ENCODE measurements around the gene SULT1C3. TPM values are rescaled to one million over a fixed set of nuclear protein-coding genes. Genes with fewer than 3 reads are reported as not detected.

The SULT1C3 gene
- total and polyA plus RNA-seq, 5 donors from 2014 or later = not detected

DNA sequence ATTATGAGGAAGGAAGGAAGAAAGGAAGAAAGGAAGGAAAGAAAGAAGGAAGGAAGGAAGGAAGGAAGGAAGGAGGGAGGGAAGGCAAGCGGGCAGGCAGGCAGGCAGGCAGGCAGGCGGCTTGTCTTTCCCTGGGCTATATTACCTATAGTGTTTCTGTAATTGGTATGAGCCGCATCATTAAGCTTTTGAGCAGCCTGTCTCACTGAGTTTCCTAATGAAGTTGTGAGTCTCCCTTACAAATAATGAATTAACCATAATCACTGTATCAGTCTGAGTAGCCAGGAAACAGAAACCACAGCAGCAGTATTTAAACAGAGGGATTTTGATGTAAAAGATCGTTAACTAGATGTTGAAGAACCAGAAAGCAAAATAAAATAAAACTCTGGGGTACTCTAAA lies 11.8 kb upstream of the SULT1C3 start:
- Mint-ChIP-seq H3K36me3 (no peaks in the 10 kb centered on the region), H3K27me3 (peaks cover 16% of the 10 kb centered on the region)

DNA sequence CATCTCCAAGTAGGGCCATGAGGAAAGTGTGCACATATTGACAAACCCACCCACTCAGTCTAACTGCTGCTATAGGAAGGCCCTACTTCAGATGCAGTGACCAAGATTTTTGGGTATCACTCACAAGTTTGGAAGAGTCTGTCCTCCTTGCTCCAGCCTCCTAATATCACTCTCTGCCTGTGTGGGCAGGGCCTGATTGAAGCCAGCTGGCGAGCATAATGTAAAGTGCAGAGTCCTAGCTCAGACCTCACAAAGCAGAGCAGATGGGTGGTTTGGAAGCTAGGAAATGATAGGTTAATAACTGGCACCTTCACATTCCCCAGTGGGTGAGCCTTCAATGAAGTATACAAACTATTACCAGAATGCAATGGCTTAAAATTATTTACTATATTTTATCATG lies 11.2 kb upstream of the SULT1C3 start:
- peaks cover 0 to 5% of the 10 kb centered on the region in 2 experiments for H3K9me3 ChIP-seq (ENCODE audit: control insufficient read depth in 2 of 2, low read length in 2 of 2)
- no peak overlapping the region for H3K4me3 Mint-ChIP-seq
- H3K4me3 ChIP-seq (ENCODE audit: low read depth, low read length) = no peak overlapping the region
- H3K27ac Mint-ChIP-seq = no peak overlapping the region
- DNase-seq (no peak), ATAC-seq (ENCODE audit: low read depth in 2 of 2) (no peak)
- H3K36me3 ChIP-seq (ENCODE audit: control insufficient read depth, insufficient read depth, low read length) = no peaks in the 10 kb centered on the region
- no peaks in the 10 kb centered on the region for H3K36me3 Mint-ChIP-seq
- H3K27me3 Mint-ChIP-seq = peaks cover 20% of the 10 kb centered on the region
- no peaks in the 10 kb centered on the region for H3K4me1 Mint-ChIP-seq
- H3K4me1 ChIP-seq (ENCODE audit: control insufficient read depth, insufficient read depth, low read length, poor library complexity, severe bottlenecking) = no peaks in the 10 kb centered on the region
- peaks cover 0 to 10% (median 6%) of the 10 kb centered on the region in 7 donors for H3K9me3 Mint-ChIP-seq
- H3K27ac ChIP-seq (ENCODE audit: insufficient read depth, low read length, poor library complexity, severe bottlenecking) = no peak overlapping the region
- H3K27me3 ChIP-seq (ENCODE audit: control insufficient read depth, insufficient read depth, low read length) = no peaks in the 10 kb centered on the region

More for the DNA sequence above, 11.8 kb upstream of the SULT1C3 start:
- Mint-ChIP-seq H3K4me3 (no peak overlapping the region), H3K4me1 (no peaks in the 10 kb centered on the region), H3K9me3 (peaks cover 0 to 10% (median 6%) of the 10 kb centered on the region in 7 donors), H3K27ac (no peak overlapping the region)
- no peak for DNase-seq
- H3K27ac ChIP-seq (ENCODE audit: insufficient read depth, low read length, poor library complexity, severe bottlenecking) = no peak overlapping the region
- no peaks in the 10 kb centered on the region for H3K4me1 ChIP-seq (ENCODE audit: control insufficient read depth, insufficient read depth, low read length, poor library complexity, severe bottlenecking)
- no peak for ATAC-seq (ENCODE audit: low read depth in 2 of 2)
- peaks cover 3 to 8% of the 10 kb centered on the region in 2 experiments for H3K9me3 ChIP-seq (ENCODE audit: control insufficient read depth in 2 of 2, low read length in 2 of 2)
- H3K36me3 ChIP-seq (ENCODE audit: control insufficient read depth, insufficient read depth, low read length) = no peaks in the 10 kb centered on the region
- no peak overlapping the region for H3K4me3 ChIP-seq (ENCODE audit: low read depth, low read length)
- no peaks in the 10 kb centered on the region for H3K27me3 ChIP-seq (ENCODE audit: control insufficient read depth, insufficient read depth, low read length)

GRCh38 chr2:108229875-108230274 lies 9.9 kb upstream of the SULT1C3 start:
- H3K4me1 Mint-ChIP-seq = no peaks in the 10 kb centered on the region
- H3K27me3 Mint-ChIP-seq = peaks cover 24% of the 10 kb centered on the region
- no peak overlapping the region for H3K27ac Mint-ChIP-seq
- H3K9me3 ChIP-seq (ENCODE audit: control insufficient read depth in 2 of 2, low read length in 2 of 2) = no peaks in the 10 kb centered on the region
- H3K27me3 ChIP-seq (ENCODE audit: control insufficient read depth, insufficient read depth, low read length) = peaks cover 2% of the 10 kb centered on the region
- H3K4me3 Mint-ChIP-seq = no peak overlapping the region
- H3K4me3 ChIP-seq (ENCODE audit: low read depth, low read length) = no peak overlapping the region
- H3K4me1 ChIP-seq (ENCODE audit: control insufficient read depth, insufficient read depth, low read length, poor library complexity, severe bottlenecking) = no peaks in the 10 kb centered on the region
- peaks cover 0 to 7% (median 2%) of the 10 kb centered on the region in 7 donors for H3K9me3 Mint-ChIP-seq
- H3K36me3 Mint-ChIP-seq = no peaks in the 10 kb centered on the region
- H3K27ac ChIP-seq (ENCODE audit: insufficient read depth, low read length, poor library complexity, severe bottlenecking) = no peak overlapping the region
- DNase-seq (no peak), ATAC-seq (ENCODE audit: low read depth in 2 of 2) (no peak)
- H3K36me3 ChIP-seq (ENCODE audit: control insufficient read depth, insufficient read depth, low read length) = no peaks in the 10 kb centered on the region

- no peaks in the 10 kb centered on the region for H3K36me3 ChIP-seq (ENCODE audit: control insufficient read depth, insufficient read depth, low read length)
- no peak for ATAC-seq (ENCODE audit: low read depth in 2 of 2)
- no peak overlapping the region for H3K4me3 Mint-ChIP-seq
- H3K4me1 Mint-ChIP-seq = no peaks in the 10 kb centered on the region
- no peaks in the 10 kb centered on the region for H3K4me1 ChIP-seq (ENCODE audit: control insufficient read depth, insufficient read depth, low read length, poor library complexity, severe bottlenecking)
- H3K27ac ChIP-seq (ENCODE audit: insufficient read depth, low read length, poor library complexity, severe bottlenecking) = no peak overlapping the region
- DNase-seq = no peak
- peaks cover 18% of the 10 kb centered on the region for H3K27me3 Mint-ChIP-seq
- H3K27me3 ChIP-seq (ENCODE audit: control insufficient read depth, insufficient read depth, low read length) = peaks cover 2% of the 10 kb centered on the region
- H3K9me3 Mint-ChIP-seq = peaks cover 0 to 18% (median 3%) of the 10 kb centered on the region in 7 donors
- H3K9me3 ChIP-seq (ENCODE audit: control insufficient read depth in 2 of 2, low read length in 2 of 2) = peaks cover 5 to 8% of the 10 kb centered on the region in 2 experiments
- H3K27ac Mint-ChIP-seq = no peak overlapping the region
- no peaks in the 10 kb centered on the region for H3K36me3 Mint-ChIP-seq
- H3K4me3 ChIP-seq (ENCODE audit: low read depth, low read length) = no peak overlapping the region
Measured at GRCh38 chr2:108235577-108235976, 4.2 kb upstream of the SULT1C3 start.

DNA sequence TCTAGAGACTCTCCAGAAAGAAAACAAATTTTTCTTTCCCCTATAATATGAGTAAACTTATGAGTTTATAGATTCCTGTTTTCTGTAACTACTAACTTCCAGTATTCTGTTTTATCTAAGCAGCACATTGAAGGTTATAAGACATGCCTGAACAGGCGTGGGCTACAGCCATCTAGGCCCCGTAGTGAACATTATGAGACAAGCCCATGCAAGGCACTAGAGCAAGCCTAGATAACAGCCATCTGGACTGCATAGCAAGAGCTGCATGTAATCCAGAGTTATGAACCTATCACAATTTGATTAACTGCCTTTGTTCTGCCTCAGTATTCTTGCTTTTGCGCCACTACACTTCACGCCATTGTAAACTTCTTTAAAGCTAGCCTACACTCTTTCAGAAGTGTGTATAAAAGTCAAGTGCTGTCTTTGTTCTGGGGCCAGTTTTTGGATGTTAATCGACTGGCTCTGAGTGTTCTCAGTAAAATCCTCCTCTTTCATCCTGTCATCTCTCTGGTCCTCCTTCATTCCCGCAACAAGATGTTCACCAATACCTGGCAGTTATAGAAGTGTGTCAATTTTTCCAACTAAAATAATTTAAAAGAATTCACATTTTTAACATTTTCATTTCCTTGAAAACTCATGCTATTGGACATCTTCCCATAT lies 3.0 kb upstream of the SULT1C3 start:
- Mint-ChIP-seq H3K4me1 (no peaks in the 10 kb centered on the region), H3K27me3 (peaks cover 15% of the 10 kb centered on the region), H3K36me3 (no peaks in the 10 kb centered on the region), H3K4me3 (no peak overlapping the region), H3K27ac (no peak overlapping the region), H3K9me3 (peaks cover 0 to 18% (median 3%) of the 10 kb centered on the region in 7 donors)
- ATAC-seq (ENCODE audit: low read depth in 2 of 2) (no peak), DNase-seq (no peak)
- Histone ChIP-seq H3K9me3 (ENCODE audit: control insufficient read depth in 2 of 2, low read length in 2 of 2) (peaks cover 5 to 8% of the 10 kb centered on the region in 2 experiments), H3K27me3 (ENCODE audit: control insufficient read depth, insufficient read depth, low read length) (peaks cover 2% of the 10 kb centered on the region), H3K4me1 (ENCODE audit: control insufficient read depth, insufficient read depth, low read length, poor library complexity, severe bottlenecking) (no peaks in the 10 kb centered on the region), H3K36me3 (ENCODE audit: control insufficient read depth, insufficient read depth, low read length) (no peaks in the 10 kb centered on the region), H3K4me3 (ENCODE audit: low read depth, low read length) (no peak overlapping the region), H3K27ac (ENCODE audit: insufficient read depth, low read length, poor library complexity, severe bottlenecking) (no peak overlapping the region)

GRCh38 chr2:108240966-108241365 lies 1.2 kb downstream of the SULT1C3 start:
- H3K4me3 Mint-ChIP-seq = no peak overlapping the region
- DNase-seq (no peak), ATAC-seq (ENCODE audit: low read depth in 2 of 2) (no peak)
- no peaks in the 10 kb centered on the region for H3K4me1 Mint-ChIP-seq
- H3K27me3 ChIP-seq (ENCODE audit: control insufficient read depth, insufficient read depth, low read length) = no peaks in the 10 kb centered on the region
- H3K36me3 Mint-ChIP-seq = no peaks in the 10 kb centered on the region
- H3K27ac ChIP-seq (ENCODE audit: insufficient read depth, low read length, poor library complexity, severe bottlenecking) = no peak overlapping the region
- H3K4me3 ChIP-seq (ENCODE audit: low read depth, low read length) = no peak overlapping the region
- H3K27me3 Mint-ChIP-seq = peaks cover 6% of the 10 kb centered on the region
- no peaks in the 10 kb centered on the region for H3K36me3 ChIP-seq (ENCODE audit: control insufficient read depth, insufficient read depth, low read length)
- no peaks in the 10 kb centered on the region for H3K4me1 ChIP-seq (ENCODE audit: control insufficient read depth, insufficient read depth, low read length, poor library complexity, severe bottlenecking)
- H3K9me3 ChIP-seq (ENCODE audit: control insufficient read depth in 2 of 2, low read length in 2 of 2) = peaks cover 5 to 8% of the 10 kb centered on the region in 2 experiments
- H3K9me3 Mint-ChIP-seq = peaks cover 0 to 11% (median 3%) of the 10 kb centered on the region in 7 donors
- no peak overlapping the region for H3K27ac Mint-ChIP-seq

GRCh38 chr2:108243566-108243965 lies 3.8 kb downstream of the SULT1C3 start:
- Histone ChIP-seq H3K27me3 (ENCODE audit: control insufficient read depth, insufficient read depth, low read length) (no peaks in the 10 kb centered on the region), H3K4me1 (ENCODE audit: control insufficient read depth, insufficient read depth, low read length, poor library complexity, severe bottlenecking) (no peaks in the 10 kb centered on the region), H3K9me3 (ENCODE audit: control insufficient read depth in 2 of 2, low read length in 2 of 2) (no peaks in the 10 kb centered on the region), H3K36me3 (ENCODE audit: control insufficient read depth, insufficient read depth, low read length) (no peaks in the 10 kb centered on the region), H3K4me3 (ENCODE audit: low read depth, low read length) (no peak overlapping the region), H3K27ac (ENCODE audit: insufficient read depth, low read length, poor library complexity, severe bottlenecking) (no peak overlapping the region)
- Mint-ChIP-seq H3K9me3 (peaks cover 0 to 6% (median 0%) of the 10 kb centered on the region in 7 donors), H3K36me3 (no peaks in the 10 kb centered on the region), H3K4me1 (no peaks in the 10 kb centered on the region), H3K27ac (no peak overlapping the region), H3K4me3 (no peak overlapping the region), H3K27me3 (peaks cover 9% of the 10 kb centered on the region)
- no peak for DNase-seq
- no peak for ATAC-seq (ENCODE audit: low read depth in 2 of 2)
